ENCODE data around the gene MRNIP. TPM values are rescaled to one million over a fixed set of nuclear protein-coding genes. Genes with fewer than 3 reads are reported as not detected.
"Not testable (repeated sequence)": the region's sequence is repeated elsewhere in the genome, so short reads cannot be mapped to it uniquely, and the experiment has no call there.

Gene MRNIP
- total and polyA plus RNA-seq, 12 donors, result 6.6 to 45.1 (median 12.7) TPM

DNA sequence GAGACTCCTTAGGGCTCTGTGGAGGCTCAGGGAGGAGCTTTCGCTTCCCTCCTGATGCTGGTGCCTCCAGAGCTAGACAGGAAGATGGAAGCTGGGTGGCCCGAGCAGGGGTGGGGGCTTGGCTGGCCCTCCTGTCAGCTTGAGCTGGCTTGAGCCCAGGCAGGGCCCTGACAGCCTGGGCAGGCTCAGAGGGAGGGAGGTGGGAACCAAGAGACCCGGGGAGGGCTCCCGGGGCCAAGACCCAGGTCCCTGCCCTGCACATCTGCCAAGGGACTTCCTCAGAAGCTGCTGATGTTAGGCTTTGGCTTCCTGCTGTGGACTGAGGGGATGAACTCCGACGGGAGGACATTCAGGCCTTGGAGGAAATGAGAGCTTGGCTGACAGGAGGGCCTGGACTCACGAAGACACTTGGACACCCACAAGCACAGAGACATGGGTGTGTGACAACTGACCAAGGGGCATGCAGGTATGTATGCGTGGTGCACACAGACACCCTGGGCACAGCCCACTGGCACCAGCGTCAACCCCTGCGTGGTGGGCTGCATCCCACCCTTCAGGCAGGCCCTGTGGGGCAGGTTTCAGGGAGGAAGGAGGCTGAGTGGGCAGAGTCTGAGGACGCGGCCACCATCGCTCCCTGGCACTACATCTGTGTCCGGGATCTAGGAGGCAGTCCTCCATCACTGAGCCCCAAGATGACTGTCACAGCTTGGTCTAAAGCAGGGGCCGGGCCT lies 66.6 kb downstream of the MRNIP start:
- H3K4me3 ChIP-seq, result no peak overlapping the region
- H3K9me3 ChIP-seq, result no peaks in the 10 kb centered on the region
- 62 to 64% methylated on average over 15 of the region's 15 CpGs for WGBS, 2 donors
- DNase-seq (peak in 1 of 2 donors; percentile 55), ATAC-seq (peak in 4 of 8 donors; percentile 0 to 13 (median 4))
- H3K4me1 ChIP-seq, result peaks cover 33 to 54% (median 53%) of the 10 kb centered on the region in 9 donors
- TF ChIP-seq, protein P1, sequence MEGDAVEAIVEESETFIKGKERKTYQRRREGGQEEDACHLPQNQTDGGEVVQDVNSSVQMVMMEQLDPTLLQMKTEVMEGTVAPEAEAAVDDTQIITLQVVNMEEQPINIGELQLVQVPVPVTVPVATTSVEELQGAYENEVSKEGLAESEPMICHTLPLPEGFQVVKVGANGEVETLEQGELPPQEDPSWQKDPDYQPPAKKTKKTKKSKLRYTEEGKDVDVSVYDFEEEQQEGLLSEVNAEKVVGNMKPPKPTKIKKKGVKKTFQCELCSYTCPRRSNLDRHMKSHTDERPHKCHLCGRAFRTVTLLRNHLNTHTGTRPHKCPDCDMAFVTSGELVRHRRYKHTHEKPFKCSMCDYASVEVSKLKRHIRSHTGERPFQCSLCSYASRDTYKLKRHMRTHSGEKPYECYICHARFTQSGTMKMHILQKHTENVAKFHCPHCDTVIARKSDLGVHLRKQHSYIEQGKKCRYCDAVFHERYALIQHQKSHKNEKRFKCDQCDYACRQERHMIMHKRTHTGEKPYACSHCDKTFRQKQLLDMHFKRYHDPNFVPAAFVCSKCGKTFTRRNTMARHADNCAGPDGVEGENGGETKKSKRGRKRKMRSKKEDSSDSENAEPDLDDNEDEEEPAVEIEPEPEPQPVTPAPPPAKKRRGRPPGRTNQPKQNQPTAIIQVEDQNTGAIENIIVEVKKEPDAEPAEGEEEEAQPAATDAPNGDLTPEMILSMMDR (IDR thresholded peaks at IDR 0.05), result no peak
- intact Hi-C loops (cut with DNase I), result loop anchor here in 1 of 10 donors (2.0 kb wide), 1 partner anchor 21 kb away; no protein-coding TSS in a partner anchor
- H3K27me3 ChIP-seq, result no peaks in the 10 kb centered on the region
- H3K36me3 ChIP-seq, result peaks cover 0 to 1% (median 0%) of the 10 kb centered on the region in 9 donors
- H3K27ac ChIP-seq, result peak overlapping the region; percentile 32 to 92 (median 82)

DNA sequence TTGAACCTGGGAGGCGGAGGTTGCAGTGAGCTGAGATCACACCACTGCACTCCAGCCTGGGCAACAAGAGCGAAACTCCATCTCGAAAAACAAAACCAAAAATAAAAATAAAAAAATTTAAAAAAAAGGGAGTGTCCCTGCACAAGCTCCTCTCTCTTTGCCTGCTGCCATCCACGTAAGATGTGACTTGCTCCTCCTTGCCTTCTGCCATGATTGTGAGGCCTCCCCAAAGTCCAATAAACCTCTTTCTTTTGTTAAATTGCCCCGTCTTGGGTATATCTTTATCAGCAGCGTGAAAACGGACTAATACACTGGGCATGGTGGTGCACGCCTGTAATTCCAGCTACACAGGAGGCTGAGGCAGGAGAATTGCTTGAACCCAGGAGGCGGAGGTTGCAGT lies 69.3 kb downstream of the MRNIP start:
- H3K4me3 ChIP-seq; H3K36me3 ChIP-seq; H3K27ac ChIP-seq; DNase-seq; H3K27me3 ChIP-seq; ATAC-seq; H3K9me3 ChIP-seq; intact Hi-C loops (cut with DNase I): not testable (repeated sequence)
- H3K4me1 ChIP-seq, result peaks cover 19 to 30% (median 29%) of the 10 kb centered on the region in 9 donors
- WGBS, 2 donors, result 95 to 97% methylated on average over 9 of the region's 9 CpGs

DNA sequence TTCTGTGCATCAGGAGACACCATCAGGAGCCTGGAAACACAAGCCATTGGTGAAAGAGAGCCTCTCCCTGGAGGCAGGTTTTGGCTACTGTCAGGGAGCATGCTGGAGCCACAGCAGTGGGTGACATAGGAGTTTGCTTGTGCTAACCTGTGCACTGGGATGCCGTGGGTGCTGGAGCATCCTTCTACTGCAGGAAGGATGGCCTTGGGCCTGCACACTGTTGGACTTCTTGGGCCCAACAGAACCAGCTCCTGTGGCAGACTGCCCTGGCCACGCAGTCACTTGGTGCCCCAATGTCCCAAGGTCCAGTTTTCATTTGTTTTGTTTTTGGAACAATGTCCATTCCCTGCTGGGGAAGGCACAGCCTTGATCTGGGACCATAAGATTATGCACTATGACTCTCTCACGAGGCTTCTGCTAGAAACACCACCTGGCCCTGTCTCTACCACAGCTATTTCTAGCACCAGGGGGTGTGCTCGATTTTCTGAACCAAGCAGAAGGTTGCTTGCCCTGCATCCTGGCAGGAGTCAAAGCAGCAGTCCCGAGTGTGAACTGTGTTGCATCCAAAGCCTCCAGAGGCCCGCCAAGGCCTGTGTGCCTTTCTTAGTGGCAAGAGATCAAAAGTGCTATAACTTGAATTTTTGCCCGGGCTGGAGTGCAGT lies 70.3 kb downstream of the MRNIP start:
- DNase-seq, result no peak
- Histone ChIP-seq H3K4me3 (no peak overlapping the region), H3K36me3 (no peaks in the 10 kb centered on the region), H3K9me3 (no peaks in the 10 kb centered on the region), H3K4me1 (peaks cover 11 to 21% (median 19%) of the 10 kb centered on the region in 9 donors), H3K27me3 (no peaks in the 10 kb centered on the region), H3K27ac (no peak overlapping the region)
- intact Hi-C loops (cut with DNase I), result no loop called here
- ATAC-seq, result no peak
- 87 to 92% methylated on average over 7 of the region's 7 CpGs for WGBS, 2 donors
- TF ChIP-seq, protein P1 (IDR thresholded peaks at IDR 0.05), result no peak

Small RNA genes lying within 50 kb of the gene (microRNA-seq; reads per million reads assigned to microRNA genes)
- 0.51 to 1.2 reads per million in 2 donors for gene MIR1229

Other genes starting within 250 kb of the MRNIP start
- gene HNRNPH1, start 235.1 kb downstream of the MRNIP start, total RNA-seq, result 100 to 1,000 TPM; 147 to 227 (median 168) TPM
- gene HNRNPH1, start 235.1 kb downstream of the MRNIP start, polyA plus RNA-seq, result 100 to 1,000 TPM; 114 to 217 TPM
- not detected for gene CBY3, start 177.8 kb downstream of the MRNIP start, total RNA-seq
- under 1 TPM in 1 of 2 donors, not detected in 1; 0.06 TPM for gene CBY3, start 177.8 kb downstream of the MRNIP start, polyA plus RNA-seq
- 100 to 1,000 TPM; 372 to 659 (median 492) TPM for gene CANX, start 159.8 kb downstream of the MRNIP start, total RNA-seq
- gene CANX, start 159.8 kb downstream of the MRNIP start, polyA plus RNA-seq, result 100 to 1,000 TPM in 1 of 2 donors, 10 to 100 TPM in 1; 90.9 to 212 TPM
- 10 to 100 TPM in 9 of 10 donors, 1 to 10 TPM in 1; 10.0 to 15.3 (median 12.5) TPM for gene MAML1, start 126.0 kb downstream of the MRNIP start, total RNA-seq
- gene MAML1, start 126.0 kb downstream of the MRNIP start, polyA plus RNA-seq, result 1 to 10 TPM; 5.5 to 9.4 TPM
- 10 to 100 TPM in 3 of 10 donors, 1 to 10 TPM in 7; 5.4 to 10.6 (median 7.9) TPM for gene LTC4S, start 64.8 kb downstream of the MRNIP start, total RNA-seq
- gene LTC4S, start 64.8 kb downstream of the MRNIP start, polyA plus RNA-seq, result 10 to 100 TPM; 10.5 to 20.0 TPM
- gene MGAT4B, start 52.0 kb downstream of the MRNIP start, total RNA-seq, result 100 to 1,000 TPM in 5 of 10 donors, 10 to 100 TPM in 5; 88.6 to 123 (median 102) TPM
- 10 to 100 TPM; 58.6 to 86.9 TPM for gene MGAT4B, start 52.0 kb downstream of the MRNIP start, polyA plus RNA-seq
- gene SQSTM1, start 37.9 kb downstream of the MRNIP start, total RNA-seq, result 100 to 1,000 TPM; 341 to 466 (median 391) TPM
- gene SQSTM1, start 37.9 kb downstream of the MRNIP start, polyA plus RNA-seq, result 100 to 1,000 TPM; 131 to 210 TPM
- 10 to 100 TPM; 26.0 to 52.1 (median 33.7) TPM for gene TBC1D9B, start 49.1 kb upstream of the MRNIP start, total RNA-seq
- gene TBC1D9B, start 49.1 kb upstream of the MRNIP start, polyA plus RNA-seq, result 10 to 100 TPM; 31.0 to 31.4 TPM
- gene RNF130, start 212.9 kb upstream of the MRNIP start, total RNA-seq, result 10 to 100 TPM; 25.8 to 55.8 (median 34.5) TPM
- gene RNF130, start 212.9 kb upstream of the MRNIP start, polyA plus RNA-seq, result 10 to 100 TPM; 21.9 to 33.6 TPM